HCT116 (cell line): ENCODE measurements around the gene ABHD2. TPM values are rescaled to one million over a fixed set of nuclear protein-coding genes. Genes with fewer than 3 reads are reported as not detected.

Source experiments
- ATAC-seq: fragments of 200-7000 bp; cut with Tn5 transposase; 2 replicates; pipeline ENCODE4 v1.9.1; 2020; ENCODE audit warnings: mild to moderate bottlenecking, moderate library complexity
- BruUV-seq: library from RNA; stranded (reverse); fragments of 400-500 nt; replicated peaks from 2 replicates; lab custom pipeline; 2021; lab: Mats Ljungman, UMichigan
- CTCF ChIA-PET: fragments of 300-600 bp; sonication (Branson Sonifier 250); formaldehyde crosslinking; loops from one replicate; lab custom pipeline; 2021; ENCODE audit warnings: antibody characterized with exemption; lab: Charles Lee
- POLR2A ChIA-PET: fragments of 300-600, 350-600 bp; sonication (Branson Sonifier 250); formaldehyde crosslinking; loops from one replicate; lab custom pipeline; 2021; ENCODE audit warnings: antibody characterized with exemption; lab: Charles Lee
- RAD21 ChIA-PET, 2 experiments: fragments of 300-600 bp; sonication (Branson Sonifier 250); formaldehyde crosslinking; loops; one replicate each; lab custom pipeline; 2023; ENCODE audit warnings: low total read pairs in 2 of 2; ENCODE audit not compliant: uncharacterized antibody in 2 of 2, unreplicated experiment in 2 of 2, low non-redundant PET in 1 of 2; lab: Charles Lee
- DNase-seq: peaks from one replicate; pipeline ENCODE4 v3.0.0-alpha.2; 2010; ENCODE audit warnings: low read depth, low spot score
- H2AFZ ChIP-seq: fragments of 200-600 bp; shearing (Covaris generic), sonication (generic); 2 replicates; pipeline ENCODE4 v1.6.1; 2017; ENCODE audit warnings: low read depth, mixed run types, mixed read lengths, antibody characterized with exemption, low read length; ENCODE audit not compliant: poor library complexity, severe bottlenecking
- H3K27ac ChIP-seq: 2 replicates; pipeline ENCODE4 v1.5.1; 2012; ENCODE audit warnings: low read depth, low read length
- H3K27me3 ChIP-seq: fragments of 200-600 bp; sonication (generic); 2 replicates; pipeline ENCODE4 v1.6.1; 2016; ENCODE audit warnings: mixed run types, low read length, mixed read lengths; ENCODE audit not compliant: insufficient read depth
- H3K36me3 ChIP-seq, 2 experiments: fragments of 200-500 bp in 1 of 2; fragments of 200-600 bp in 1 of 2; sonication (Bioruptor generic) in 1 of 2; sonication (generic) in 1 of 2; 2 replicates each; pipeline versions ENCODE4 v1.5.1 to v1.6.1; 2014 to 2016; ENCODE audit warnings: low read length in 2 of 2, inconsistent platforms in 1 of 2, mixed read lengths in 1 of 2, mixed run types in 1 of 2; ENCODE audit not compliant: insufficient read depth in 2 of 2, control insufficient read depth in 1 of 2
- H3K4me1 ChIP-seq, 2 experiments: fragments of 200-600 bp in 1 of 2; sonication (generic) in 1 of 2; 2 replicates each; pipeline versions ENCODE4 v1.5.1 to v1.6.1; 2012 to 2017; ENCODE audit warnings: low read length in 2 of 2, inconsistent platforms in 1 of 2, mild to moderate bottlenecking in 1 of 2, mixed read lengths in 1 of 2, mixed run types in 1 of 2, moderate library complexity in 1 of 2; ENCODE audit not compliant: insufficient read depth in 2 of 2, control insufficient read depth in 1 of 2
- H3K4me2 ChIP-seq: fragments of 200-600 bp; sonication (generic); 2 replicates; pipeline ENCODE4 v1.6.1; 2017; ENCODE audit warnings: mixed run types, low read length, mixed read lengths
- H3K4me3 ChIP-seq, 2 experiments: fragments of 200-600 bp in 1 of 2; sonication (generic) in 1 of 2; replicated peaks in 1 of 2; 2 replicates each; pipeline ENCODE4 v1.5.1; 2011 to 2016; ENCODE audit warnings: low read length in 2 of 2, control low read depth in 1 of 2, low read depth in 1 of 2, mild to moderate bottlenecking in 1 of 2, mixed read lengths in 1 of 2, mixed run types in 1 of 2
- H3K79me2 ChIP-seq: fragments of 200-600 bp; sonication (generic); 2 replicates; pipeline ENCODE4 v1.6.1; 2017; ENCODE audit warnings: mild to moderate bottlenecking, mixed run types, low read length, moderate library complexity, mixed read lengths; ENCODE audit not compliant: insufficient read depth
- H3K9ac ChIP-seq: fragments of 200-600 bp; sonication (generic); 2 replicates; pipeline ENCODE4 v1.6.1; 2016; ENCODE audit warnings: low read length, mixed read lengths
- H3K9me2 ChIP-seq: fragments of 200-600 bp; sonication (generic), shearing (Covaris generic); 2 replicates; pipeline ENCODE4 v1.6.1; 2017; ENCODE audit warnings: mixed run types, mild to moderate bottlenecking, moderate library complexity; ENCODE audit not compliant: insufficient read depth
- H3K9me3 ChIP-seq, 2 experiments: fragments of 200-500 bp in 1 of 2; fragments of 200-600 bp in 1 of 2; sonication (Bioruptor generic) in 1 of 2; sonication (generic) in 1 of 2; 2 replicates each; pipeline ENCODE4 v1.6.1; 2014 to 2017; ENCODE audit warnings: low read length in 2 of 2, mixed read lengths in 2 of 2, inconsistent platforms in 1 of 2, low read depth in 1 of 2, mild to moderate bottlenecking in 1 of 2, mixed run types in 1 of 2, moderate library complexity in 1 of 2; ENCODE audit not compliant: control insufficient read depth in 1 of 2, insufficient read depth in 1 of 2
- H4K20me1 ChIP-seq: fragments of 200-600 bp; sonication (generic), shearing (Covaris generic); 2 replicates; pipeline ENCODE4 v1.6.1; 2017; ENCODE audit warnings: mixed run types, mild to moderate bottlenecking, moderate library complexity; ENCODE audit not compliant: insufficient read depth
- CBX3 ChIP-seq: IDR thresholded peaks from 2 replicates; pipeline ENCODE4 v1.6.1; 2012; ENCODE audit warnings: low read depth
- CEBPB ChIP-seq: IDR thresholded peaks from 2 replicates; pipeline ENCODE4 v1.6.1; 2012; ENCODE audit warnings: low read depth
- ELF1 ChIP-seq: IDR thresholded peaks from 2 replicates; pipeline ENCODE4 v1.6.1; 2012; ENCODE audit warnings: low read depth, borderline replicate concordance
- EZH2phosphoT487 ChIP-seq: fragments of 200-600 bp; IDR thresholded peaks from 2 replicates; pipeline ENCODE4 v1.6.1; 2018; ENCODE audit warnings: antibody characterized with exemption, borderline replicate concordance
- FOSL1 ChIP-seq: IDR thresholded peaks from 2 replicates; pipeline ENCODE4 v1.6.1; 2012; ENCODE audit warnings: low read depth
- JUND ChIP-seq: IDR thresholded peaks from 2 replicates; pipeline ENCODE4 v1.6.1; 2012
- POLR2A ChIP-seq: IDR thresholded peaks from 2 replicates; pipeline ENCODE4 v1.7.0; 2011; ENCODE audit warnings: borderline replicate concordance; ENCODE audit not compliant: insufficient read depth, insufficient read length; ENCODE audit errors: extremely low read depth
- POLR2AphosphoS5 ChIP-seq: IDR thresholded peaks from 2 replicates; pipeline ENCODE4 v1.6.1; 2011; ENCODE audit warnings: mild to moderate bottlenecking, low read depth, low read length, moderate library complexity
- RAD21 ChIP-seq: IDR thresholded peaks from 2 replicates; pipeline ENCODE4 v1.6.1; 2012; ENCODE audit warnings: low read depth, mild to moderate bottlenecking
- REST ChIP-seq: IDR thresholded peaks from 2 replicates; pipeline ENCODE4 v1.6.1; 2012; ENCODE audit warnings: low read depth
- SIN3A ChIP-seq: IDR thresholded peaks from 2 replicates; pipeline ENCODE4 v1.6.1; 2012; ENCODE audit warnings: low read depth
- SP1 ChIP-seq: IDR thresholded peaks from 2 replicates; pipeline ENCODE4 v1.6.1; 2012; ENCODE audit warnings: low read depth
- SRF ChIP-seq: IDR thresholded peaks from 2 replicates; pipeline ENCODE4 v1.6.1; 2012; ENCODE audit warnings: low read depth
- TCF7L2 ChIP-seq: IDR thresholded peaks from 2 replicates; pipeline ENCODE4 v1.7.0; 2011; ENCODE audit warnings: borderline replicate concordance, inconsistent platforms; ENCODE audit not compliant: insufficient read depth, insufficient read length; ENCODE audit errors: extremely low read depth
- YY1 ChIP-seq: IDR thresholded peaks from 2 replicates; pipeline ENCODE4 v1.6.1; 2011; ENCODE audit warnings: low read length, low read depth, moderate library complexity, mild to moderate bottlenecking; ENCODE audit not compliant: insufficient replicate concordance; ENCODE audit errors: extremely low read depth
- ZFX ChIP-seq: fragments of 450-650 bp; IDR thresholded peaks from 2 replicates; pipeline ENCODE4 v1.6.1; 2017
- ZNF274 ChIP-seq: fragments of 200-500 bp; sonication (Bioruptor generic); IDR thresholded peaks from 2 replicates; pipeline ENCODE4 v1.6.1; 2014; ENCODE audit warnings: mild to moderate bottlenecking, low read depth, low read length, inconsistent platforms
- intact Hi-C: fragments of 100-400 bp; cut with micrococcal nuclease; formaldehyde crosslinking; loops from 2 replicates; pipeline ENCODE4 v1.10.0; 2022
- total RNA-seq: library from RNA; stranded (reverse); gene quantifications from one replicate; pipeline ENCODE4 v1.2.1, GENCODE V29; 2021; ENCODE audit not compliant: unreplicated experiment
- TF ChIP-seq, protein P1 (sequence below): IDR thresholded peaks from 2 replicates; pipeline ENCODE4 v1.6.1; 2011; ENCODE audit warnings: mild to moderate bottlenecking, low read length, moderate library complexity; ENCODE audit not compliant: insufficient replicate concordance; ENCODE audit errors: extremely low read depth
- TF ChIP-seq, protein P2 (sequence below): IDR thresholded peaks from 2 replicates; pipeline ENCODE4 v1.6.1; 2012
- TF ChIP-seq, protein P3 (sequence below), 3 experiments: fragments of 200-600 bp in 1 of 3; sonication (generic) in 1 of 3; IDR thresholded peaks in 2 of 3; conservative IDR thresholded peaks in 1 of 3; 2 replicates each; pipeline ENCODE4 v1.5.1; 2012 to 2017; ENCODE audit warnings: low read depth in 2 of 3, low read length in 2 of 3, antibody characterized with exemption in 1 of 3, borderline replicate concordance in 1 of 3, control low read depth in 1 of 3, mild to moderate bottlenecking in 1 of 3, mixed read lengths in 1 of 3, mixed run types in 1 of 3, moderate library complexity in 1 of 3; ENCODE audit not compliant: insufficient read depth in 1 of 3

The ABHD2 gene
- total RNA-seq, 1 experiment from 2014 or later = 40.8 TPM

GRCh38 chr15:89164712-89165211 is 76.5 kb downstream of the ABHD2 start:
- Histone ChIP-seq H3K79me2 (no peaks in the 10 kb centered on the region), H3K36me3 (no peaks in the 10 kb centered on the region)
- no peak for TF ChIP-seq JUND
- TF ChIP-seq YY1 = no peak
- TF ChIP-seq TCF7L2 = no peak
- no peak for TF ChIP-seq REST
- TF ChIP-seq CEBPB = no peak
- no peak for TF ChIP-seq SRF
- TF ChIP-seq, protein P1, sequence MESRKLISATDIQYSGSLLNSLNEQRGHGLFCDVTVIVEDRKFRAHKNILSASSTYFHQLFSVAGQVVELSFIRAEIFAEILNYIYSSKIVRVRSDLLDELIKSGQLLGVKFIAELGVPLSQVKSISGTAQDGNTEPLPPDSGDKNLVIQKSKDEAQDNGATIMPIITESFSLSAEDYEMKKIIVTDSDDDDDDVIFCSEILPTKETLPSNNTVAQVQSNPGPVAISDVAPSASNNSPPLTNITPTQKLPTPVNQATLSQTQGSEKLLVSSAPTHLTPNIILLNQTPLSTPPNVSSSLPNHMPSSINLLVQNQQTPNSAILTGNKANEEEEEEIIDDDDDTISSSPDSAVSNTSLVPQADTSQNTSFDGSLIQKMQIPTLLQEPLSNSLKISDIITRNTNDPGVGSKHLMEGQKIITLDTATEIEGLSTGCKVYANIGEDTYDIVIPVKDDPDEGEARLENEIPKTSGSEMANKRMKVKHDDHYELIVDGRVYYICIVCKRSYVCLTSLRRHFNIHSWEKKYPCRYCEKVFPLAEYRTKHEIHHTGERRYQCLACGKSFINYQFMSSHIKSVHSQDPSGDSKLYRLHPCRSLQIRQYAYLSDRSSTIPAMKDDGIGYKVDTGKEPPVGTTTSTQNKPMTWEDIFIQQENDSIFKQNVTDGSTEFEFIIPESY = no peak
- TF ChIP-seq SP1 = no peak
- TF ChIP-seq ELF1 = no peak
- TF ChIP-seq, protein P2, sequence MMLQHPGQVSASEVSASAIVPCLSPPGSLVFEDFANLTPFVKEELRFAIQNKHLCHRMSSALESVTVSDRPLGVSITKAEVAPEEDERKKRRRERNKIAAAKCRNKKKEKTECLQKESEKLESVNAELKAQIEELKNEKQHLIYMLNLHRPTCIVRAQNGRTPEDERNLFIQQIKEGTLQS = no peak
- no peak for TF ChIP-seq ZFX
- no peak for TF ChIP-seq EZH2phosphoT487
- TF ChIP-seq FOSL1 = no peak
- no peak for TF ChIP-seq SIN3A
- no peak for TF ChIP-seq ZNF274
- no peak for TF ChIP-seq RAD21
- TF ChIP-seq, protein P3, sequence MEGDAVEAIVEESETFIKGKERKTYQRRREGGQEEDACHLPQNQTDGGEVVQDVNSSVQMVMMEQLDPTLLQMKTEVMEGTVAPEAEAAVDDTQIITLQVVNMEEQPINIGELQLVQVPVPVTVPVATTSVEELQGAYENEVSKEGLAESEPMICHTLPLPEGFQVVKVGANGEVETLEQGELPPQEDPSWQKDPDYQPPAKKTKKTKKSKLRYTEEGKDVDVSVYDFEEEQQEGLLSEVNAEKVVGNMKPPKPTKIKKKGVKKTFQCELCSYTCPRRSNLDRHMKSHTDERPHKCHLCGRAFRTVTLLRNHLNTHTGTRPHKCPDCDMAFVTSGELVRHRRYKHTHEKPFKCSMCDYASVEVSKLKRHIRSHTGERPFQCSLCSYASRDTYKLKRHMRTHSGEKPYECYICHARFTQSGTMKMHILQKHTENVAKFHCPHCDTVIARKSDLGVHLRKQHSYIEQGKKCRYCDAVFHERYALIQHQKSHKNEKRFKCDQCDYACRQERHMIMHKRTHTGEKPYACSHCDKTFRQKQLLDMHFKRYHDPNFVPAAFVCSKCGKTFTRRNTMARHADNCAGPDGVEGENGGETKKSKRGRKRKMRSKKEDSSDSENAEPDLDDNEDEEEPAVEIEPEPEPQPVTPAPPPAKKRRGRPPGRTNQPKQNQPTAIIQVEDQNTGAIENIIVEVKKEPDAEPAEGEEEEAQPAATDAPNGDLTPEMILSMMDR (IDR thresholded peaks at IDR 0.05 in 2 of 3, conservative IDR thresholded peaks at IDR 0.05 in 1 of 3; ENCODE audit: borderline replicate concordance in 1 of 3, insufficient read depth in 1 of 3, low read depth in 2 of 3, low read length in 2 of 3) = no peak
- TF ChIP-seq CBX3 = no peak
- no peak for TF ChIP-seq POLR2A
- TF ChIP-seq POLR2AphosphoS5 = no peak
- TF ChIP-seq, all 23 proteins: peak for 0
- Histone ChIP-seq H3K9me3 (no peaks in the 10 kb centered on the region), H3K4me2 (no peak overlapping the region), H3K9ac (no peak overlapping the region), H3K4me1 (peaks cover 22 to 37% of the 10 kb centered on the region in 2 experiments), H3K4me3 (no peak overlapping the region), H4K20me1 (no peaks in the 10 kb centered on the region), H3K9me2 (no peaks in the 10 kb centered on the region), H3K27me3 (no peaks in the 10 kb centered on the region), H3K27ac (no peak overlapping the region), H2AFZ (no peak overlapping the region)
- intact Hi-C loops = no loop called here
- ChIA-PET CTCF (interaction anchor here (1.4 kb wide), 1 partner anchor 13 kb away, joined by 4 read pairs; no protein-coding TSS in a partner anchor), RAD21 (no interaction called here), POLR2A (interaction anchor here (0.9 kb wide), 1 partner anchor 253 kb away, joined by 3 read pairs; no protein-coding TSS in a partner anchor)
- BruUV-seq = no TSS peak
- DNase-seq (no peak), ATAC-seq (no peak)
